BE2C (cell line): Measurements from ENCODE around the gene SELENOW. TPM values are rescaled to one million over a fixed set of nuclear protein-coding genes. Genes with fewer than 3 reads are reported as not detected.
A peak's percentile ranks its signal among the peaks of the same experiment; 100 is the strongest.

Experiments used
- DNase-seq: peaks from one replicate; pipeline ENCODE4 v3.0.0-alpha.2; 2020
- H3K27me3 ChIP-seq: fragments of 250-450 bp; sonication (Bioruptor Pico); 2 replicates; pipeline ENCODE4 v1.5.1; 2020; ENCODE audit warnings: mild to moderate bottlenecking
- H3K36me3 ChIP-seq: fragments of 250-450 bp; sonication (Bioruptor Pico); 2 replicates; pipeline ENCODE4 v1.5.1; 2020; ENCODE audit warnings: mild to moderate bottlenecking
- H3K4me1 ChIP-seq: fragments of 250-450 bp; sonication (Bioruptor Pico); 2 replicates; pipeline ENCODE4 v1.5.1; 2020
- H3K4me3 ChIP-seq: 2 replicates; pipeline ENCODE4 v1.5.1; 2011; ENCODE audit warnings: low read depth, low read length
- H3K9me3 ChIP-seq: fragments of 250-450 bp; sonication (Bioruptor Pico); 2 replicates; pipeline ENCODE4 v1.5.1; 2020
- polyA plus RNA-seq: library from polyadenylated mRNA; unstranded; fragments of >200 nt; gene quantifications from one replicate; pipeline ENCODE4 v1.2.1, GENCODE V29; 2012; ENCODE audit warnings: low read depth, missing spikeins; ENCODE audit not compliant: insufficient read length, insufficient read depth
- TF ChIP-seq, protein P1 (sequence below): IDR thresholded peaks from 2 replicates; pipeline ENCODE4 v1.5.1; 2012; ENCODE audit warnings: mild to moderate bottlenecking, low read depth, low read length

Gene SELENOW
- polyA plus RNA-seq, result 76.2 TPM

DNA sequence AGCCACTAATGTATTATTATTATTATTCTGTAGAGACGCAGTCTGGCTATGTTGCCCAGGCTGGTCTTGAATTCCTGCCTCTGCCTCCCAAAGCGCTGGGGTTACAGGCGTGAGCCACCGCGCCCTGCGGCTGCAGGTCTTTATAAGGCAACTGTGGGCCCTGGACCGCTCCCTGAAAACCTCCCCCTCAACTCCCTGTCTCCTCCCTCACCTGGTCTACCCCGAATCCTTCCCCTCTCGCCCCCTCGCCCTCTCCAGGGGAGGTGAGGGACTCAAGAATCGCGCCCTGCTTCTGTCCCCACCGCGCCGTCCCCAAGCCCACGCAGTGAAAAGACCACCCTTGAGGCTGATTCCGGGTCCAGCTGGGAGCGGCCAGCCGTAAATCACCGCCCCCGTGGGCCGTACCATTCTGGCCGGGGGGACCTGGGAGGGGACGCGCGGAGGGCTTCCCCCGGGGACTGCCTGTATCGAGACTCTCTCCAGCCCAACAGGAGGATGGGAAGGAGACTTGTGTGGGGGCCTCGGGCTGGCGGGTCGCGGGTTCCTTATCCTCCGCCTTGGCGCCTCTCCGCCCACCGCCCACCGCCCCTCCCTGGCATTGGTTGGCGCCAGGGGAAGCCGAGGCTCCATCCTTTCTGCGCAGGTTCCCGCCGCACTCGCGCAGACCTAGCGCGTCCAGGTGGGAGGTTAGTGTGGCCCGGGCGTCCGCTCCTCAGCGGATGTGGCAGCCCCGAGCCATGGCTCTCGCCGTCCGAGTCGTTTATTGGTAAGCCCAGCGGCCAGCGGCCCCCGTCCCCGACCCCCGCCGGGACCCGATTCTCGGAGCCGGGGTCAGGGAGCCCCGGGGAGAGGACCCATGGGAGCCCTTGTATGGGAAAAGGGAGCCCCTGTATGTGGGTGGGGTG lies at the start of gene SELENOW:
Gene SELENOW (plus strand): TSS at position 655 of the 905 bp plus-strand sequence. CDS start 83 bp downstream, at position 738.
- H3K9me3 ChIP-seq, result no peaks in the 10 kb centered on the region
- TF ChIP-seq, protein P1, sequence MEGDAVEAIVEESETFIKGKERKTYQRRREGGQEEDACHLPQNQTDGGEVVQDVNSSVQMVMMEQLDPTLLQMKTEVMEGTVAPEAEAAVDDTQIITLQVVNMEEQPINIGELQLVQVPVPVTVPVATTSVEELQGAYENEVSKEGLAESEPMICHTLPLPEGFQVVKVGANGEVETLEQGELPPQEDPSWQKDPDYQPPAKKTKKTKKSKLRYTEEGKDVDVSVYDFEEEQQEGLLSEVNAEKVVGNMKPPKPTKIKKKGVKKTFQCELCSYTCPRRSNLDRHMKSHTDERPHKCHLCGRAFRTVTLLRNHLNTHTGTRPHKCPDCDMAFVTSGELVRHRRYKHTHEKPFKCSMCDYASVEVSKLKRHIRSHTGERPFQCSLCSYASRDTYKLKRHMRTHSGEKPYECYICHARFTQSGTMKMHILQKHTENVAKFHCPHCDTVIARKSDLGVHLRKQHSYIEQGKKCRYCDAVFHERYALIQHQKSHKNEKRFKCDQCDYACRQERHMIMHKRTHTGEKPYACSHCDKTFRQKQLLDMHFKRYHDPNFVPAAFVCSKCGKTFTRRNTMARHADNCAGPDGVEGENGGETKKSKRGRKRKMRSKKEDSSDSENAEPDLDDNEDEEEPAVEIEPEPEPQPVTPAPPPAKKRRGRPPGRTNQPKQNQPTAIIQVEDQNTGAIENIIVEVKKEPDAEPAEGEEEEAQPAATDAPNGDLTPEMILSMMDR, result no peak
- peak; percentile 83 for DNase-seq
- H3K27me3 ChIP-seq, result no peaks in the 10 kb centered on the region
- no peaks in the 10 kb centered on the region for H3K4me1 ChIP-seq
- peaks cover 6% of the 10 kb centered on the region for H3K36me3 ChIP-seq
- peak within 1 kb of the TSS; percentile 88 for H3K4me3 ChIP-seq

DNA sequence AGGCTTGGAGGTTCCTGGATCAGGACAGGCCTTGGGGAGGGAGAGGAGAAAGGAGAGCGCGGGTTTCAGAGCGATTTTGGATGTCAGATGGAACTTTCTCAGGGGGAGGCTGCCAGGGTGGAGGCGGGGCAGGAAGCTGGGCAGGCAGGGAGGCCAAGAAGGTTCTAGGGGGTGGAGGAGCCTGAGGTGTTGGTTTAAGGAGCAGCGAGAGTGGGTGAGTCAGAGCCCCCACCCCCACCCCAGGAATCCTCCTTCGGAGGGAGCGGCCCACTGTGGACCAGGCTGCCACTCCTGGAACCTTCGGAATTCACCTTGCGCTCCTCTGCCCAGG lies 49.1 kb upstream of the SELENOW start:
- peak overlapping the region; percentile 58 for H3K4me3 ChIP-seq
- TF ChIP-seq, protein P1, result no peak
- DNase-seq, result no peak

DNA sequence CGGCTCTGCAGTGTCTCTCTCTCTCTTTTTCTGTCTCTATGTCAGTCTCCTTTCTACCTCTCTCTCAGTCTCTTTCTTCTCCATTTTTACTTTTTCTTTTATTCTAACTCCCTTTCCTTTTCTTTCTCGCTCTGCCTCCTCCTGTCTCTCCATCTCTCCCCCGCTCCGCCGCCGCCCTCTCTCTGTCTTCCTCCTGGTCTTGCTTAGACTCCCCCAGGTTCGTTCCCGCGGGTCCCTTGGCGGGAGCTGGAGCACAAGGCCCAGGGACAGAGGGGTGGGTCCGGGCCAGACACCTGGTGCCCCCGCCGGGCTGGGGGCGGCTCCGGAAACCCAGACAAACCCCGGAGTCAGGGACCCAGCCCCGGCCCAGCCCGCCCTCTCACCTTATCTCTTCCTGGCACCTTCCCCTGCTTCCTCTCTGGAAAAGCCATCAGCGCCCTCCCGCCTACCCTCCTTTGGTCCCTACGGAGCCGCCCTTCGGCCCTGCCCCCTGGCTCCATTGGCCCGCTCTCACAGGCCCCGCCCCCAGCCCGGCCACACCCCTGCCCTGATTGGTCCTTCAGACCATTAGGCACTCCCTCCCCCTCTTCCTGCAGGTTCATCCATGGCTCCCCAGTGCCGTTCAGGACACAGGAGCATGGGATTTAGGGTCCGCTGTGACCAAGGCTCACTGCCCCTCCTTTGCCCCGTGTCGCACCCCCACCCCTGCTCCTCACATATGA lies 48.5 kb upstream of the SELENOW start:
- peaks cover 12% of the 10 kb centered on the region for H3K4me1 ChIP-seq
- no peaks in the 10 kb centered on the region for H3K9me3 ChIP-seq
- H3K27me3 ChIP-seq, result no peaks in the 10 kb centered on the region
- TF ChIP-seq, protein P1, result no peak
- peak; percentile 94 for DNase-seq
- peak overlapping the region; percentile 58 for H3K4me3 ChIP-seq
- H3K36me3 ChIP-seq, result peaks cover 5% of the 10 kb centered on the region; the same call in 1 of the 2 replicates

More for the DNA sequence above, 49.1 kb upstream of the SELENOW start:
- no peaks in the 10 kb centered on the region for H3K27me3 ChIP-seq
- H3K36me3 ChIP-seq, result peaks cover 5% of the 10 kb centered on the region; the same call in 1 of the 2 replicates
- peaks cover 12% of the 10 kb centered on the region for H3K4me1 ChIP-seq
- H3K9me3 ChIP-seq, result no peaks in the 10 kb centered on the region

DNA sequence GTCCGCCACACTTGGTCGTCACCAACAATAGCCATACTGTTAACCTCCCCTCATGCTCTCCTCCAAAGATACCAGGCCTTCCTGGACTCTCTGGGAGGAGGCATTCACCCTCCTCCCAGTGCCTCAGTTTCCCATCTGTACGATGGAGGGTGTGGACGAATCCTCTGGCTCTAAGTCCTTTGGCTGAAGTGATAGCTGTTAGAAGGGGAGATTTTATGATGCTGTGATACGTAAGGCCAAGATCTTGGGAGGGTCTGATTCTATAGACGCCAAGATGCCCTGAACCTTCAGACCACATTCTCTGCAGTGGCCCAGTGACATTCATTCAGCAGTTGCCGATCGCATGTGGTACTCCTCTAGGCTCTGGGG lies 48.0 kb upstream of the SELENOW start:
- TF ChIP-seq, protein P1, result no peak
- Histone ChIP-seq H3K4me3 (no peak overlapping the region), H3K36me3 (peaks cover 5% of the 10 kb centered on the region; the same call in 1 of the 2 replicates), H3K4me1 (peaks cover 12% of the 10 kb centered on the region), H3K9me3 (no peaks in the 10 kb centered on the region), H3K27me3 (no peaks in the 10 kb centered on the region)
- DNase-seq, result no peak

DNA sequence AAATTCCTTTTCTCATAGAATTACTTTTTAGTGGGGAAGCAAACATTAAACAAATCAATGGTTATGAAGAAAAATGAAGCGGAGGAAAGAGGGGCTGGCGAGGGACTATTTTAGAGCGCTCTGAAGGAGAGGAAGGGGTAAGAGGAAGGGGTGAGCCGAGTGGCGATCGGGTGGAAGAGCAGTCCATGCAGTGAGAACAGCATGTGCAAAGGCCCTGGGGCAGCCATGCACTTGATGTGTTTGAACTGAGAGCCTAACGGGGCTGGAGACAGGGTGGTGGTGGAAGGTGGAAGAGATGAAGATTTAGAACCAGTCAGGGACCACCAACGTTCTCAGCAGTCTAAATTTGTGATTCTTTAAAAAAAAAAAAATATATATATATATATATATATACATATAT lies 47.6 kb upstream of the SELENOW start:
- TF ChIP-seq, protein P1, result no peak
- no peak for DNase-seq
- Histone ChIP-seq H3K36me3 (peaks cover 1% of the 10 kb centered on the region; the same call in 1 of the 2 replicates), H3K9me3 (no peaks in the 10 kb centered on the region), H3K27me3 (no peaks in the 10 kb centered on the region), H3K4me3 (no peak overlapping the region), H3K4me1 (peaks cover 12% of the 10 kb centered on the region)
